WERI-Rb-1 (cell line): ENCODE results near the gene ZNF513.

Experiments used
- DNase-seq: peaks from one replicate; pipeline ENCODE4 v3.0.0-alpha.2; 2020
- H3K27ac ChIP-seq: fragments of 250-450 bp; sonication (Bioruptor Pico); 2 replicates; pipeline ENCODE4 v1.5.1; 2020; ENCODE audit warnings: mild to moderate bottlenecking, moderate library complexity
- H3K27me3 ChIP-seq: fragments of 250-450 bp; sonication (Bioruptor Pico); 2 replicates; pipeline ENCODE4 v1.5.1; 2021; ENCODE audit warnings: mild to moderate bottlenecking, low read depth, moderate library complexity; ENCODE audit not compliant: insufficient read depth, severe bottlenecking
- H3K36me3 ChIP-seq: fragments of 250-450 bp; sonication (Bioruptor Pico); 2 replicates; pipeline ENCODE4 v1.5.1; 2020; ENCODE audit warnings: mild to moderate bottlenecking, moderate library complexity
- H3K4me3 ChIP-seq: 2 replicates; pipeline ENCODE4 v1.5.1; 2011; ENCODE audit warnings: low read depth, mild to moderate bottlenecking, control low read depth, low read length
- H3K9me3 ChIP-seq: fragments of 250-450 bp; sonication (Bioruptor Pico); 2 replicates; pipeline ENCODE4 v1.5.1; 2021; ENCODE audit warnings: mild to moderate bottlenecking, moderate library complexity; ENCODE audit not compliant: severe bottlenecking
- TF ChIP-seq, protein P1 (sequence below): IDR thresholded peaks from 2 replicates; pipeline ENCODE4 v1.5.1; 2011; ENCODE audit warnings: low read depth, mild to moderate bottlenecking, control low read depth, inconsistent platforms, low read length

ZNF513 gene

DNA sequence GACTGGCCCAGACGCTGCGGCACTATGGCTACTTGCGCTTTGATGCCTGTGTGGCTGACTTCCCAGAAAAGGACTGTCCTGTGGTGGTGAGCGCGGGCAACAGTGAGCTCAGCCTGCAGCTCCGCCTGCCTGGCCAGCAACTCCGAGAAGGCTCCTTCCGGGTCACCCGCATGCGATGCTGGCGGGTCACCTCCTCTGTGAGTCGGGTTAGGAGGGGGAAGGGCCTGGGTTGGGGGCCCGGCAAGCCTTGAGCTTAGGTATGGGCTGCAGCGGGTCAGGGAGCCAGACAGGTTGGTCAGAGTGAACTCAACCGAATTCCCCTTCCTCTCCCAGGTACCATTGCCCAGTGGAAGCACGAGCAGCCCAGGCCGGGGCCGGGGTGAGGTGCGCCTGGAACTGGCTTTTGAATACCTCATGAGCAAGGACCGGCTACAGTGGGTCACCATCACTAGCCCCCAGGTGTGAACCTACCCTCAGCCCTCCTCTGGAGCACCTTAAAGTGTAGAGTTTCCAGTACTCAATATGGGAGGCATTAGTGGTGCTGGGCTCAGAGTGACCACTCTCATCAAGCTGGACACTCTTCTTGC, 4.9 kb downstream of the ZNF513 start:
- Histone ChIP-seq H3K27me3 (no peaks in the 10 kb centered on the region), H3K4me3 (no peak overlapping the region), H3K36me3 (peaks cover 82% of the 10 kb centered on the region), H3K9me3 (no peaks in the 10 kb centered on the region), H3K27ac (no peak overlapping the region)
- no peak for DNase-seq
- TF ChIP-seq, protein P1, sequence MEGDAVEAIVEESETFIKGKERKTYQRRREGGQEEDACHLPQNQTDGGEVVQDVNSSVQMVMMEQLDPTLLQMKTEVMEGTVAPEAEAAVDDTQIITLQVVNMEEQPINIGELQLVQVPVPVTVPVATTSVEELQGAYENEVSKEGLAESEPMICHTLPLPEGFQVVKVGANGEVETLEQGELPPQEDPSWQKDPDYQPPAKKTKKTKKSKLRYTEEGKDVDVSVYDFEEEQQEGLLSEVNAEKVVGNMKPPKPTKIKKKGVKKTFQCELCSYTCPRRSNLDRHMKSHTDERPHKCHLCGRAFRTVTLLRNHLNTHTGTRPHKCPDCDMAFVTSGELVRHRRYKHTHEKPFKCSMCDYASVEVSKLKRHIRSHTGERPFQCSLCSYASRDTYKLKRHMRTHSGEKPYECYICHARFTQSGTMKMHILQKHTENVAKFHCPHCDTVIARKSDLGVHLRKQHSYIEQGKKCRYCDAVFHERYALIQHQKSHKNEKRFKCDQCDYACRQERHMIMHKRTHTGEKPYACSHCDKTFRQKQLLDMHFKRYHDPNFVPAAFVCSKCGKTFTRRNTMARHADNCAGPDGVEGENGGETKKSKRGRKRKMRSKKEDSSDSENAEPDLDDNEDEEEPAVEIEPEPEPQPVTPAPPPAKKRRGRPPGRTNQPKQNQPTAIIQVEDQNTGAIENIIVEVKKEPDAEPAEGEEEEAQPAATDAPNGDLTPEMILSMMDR, result no peak

DNA sequence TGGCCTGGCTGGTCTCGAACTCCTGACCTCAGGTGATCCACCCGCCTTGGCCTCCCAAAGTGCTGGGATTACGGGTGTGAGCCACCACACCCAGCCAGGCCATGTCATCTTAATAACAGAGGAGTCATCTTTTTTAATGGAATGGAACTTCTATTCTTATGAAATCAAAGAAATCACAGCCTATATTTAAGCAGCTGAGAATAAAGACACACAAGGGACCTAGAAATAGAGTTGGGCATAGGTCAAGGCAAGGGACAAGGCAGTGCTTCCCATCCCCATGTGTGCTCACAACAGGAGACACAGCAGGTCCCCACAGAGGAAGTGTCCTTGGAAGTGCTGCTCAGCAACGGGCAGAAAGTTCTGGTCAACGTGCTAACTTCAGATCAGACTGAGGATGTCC, 7.0 kb downstream of the ZNF513 start:
- TF ChIP-seq, protein P1, result no peak
- DNase-seq, result no peak
- Histone ChIP-seq H3K4me3 (no peak overlapping the region), H3K27me3 (no peaks in the 10 kb centered on the region), H3K9me3 (no peaks in the 10 kb centered on the region), H3K36me3 (peaks cover 79% of the 10 kb centered on the region), H3K27ac (no peak overlapping the region)

DNA sequence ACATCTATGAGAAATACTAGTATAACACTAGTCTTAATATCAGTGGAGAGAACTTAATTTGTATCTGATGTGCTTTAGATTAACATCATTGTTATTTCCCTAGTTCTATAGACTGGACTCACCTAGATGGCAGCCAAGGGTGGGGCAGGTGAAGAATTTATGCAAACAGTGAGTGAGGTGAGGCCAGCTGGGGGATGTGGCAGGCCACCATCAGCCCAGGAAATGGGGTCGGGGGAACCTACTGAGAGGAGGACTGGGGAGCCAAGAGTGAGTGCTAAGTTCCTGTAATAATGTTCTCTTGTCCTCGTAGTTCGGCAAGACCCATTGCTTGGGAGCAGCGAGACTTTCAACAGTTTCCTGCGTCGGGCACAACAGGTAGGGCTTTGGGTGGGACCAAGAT, 7.6 kb downstream of the ZNF513 start:
- no peak overlapping the region for H3K4me3 ChIP-seq
- H3K36me3 ChIP-seq, result peaks cover 79% of the 10 kb centered on the region
- H3K27ac ChIP-seq, result no peak overlapping the region
- no peak for DNase-seq
- no peaks in the 10 kb centered on the region for H3K27me3 ChIP-seq
- H3K9me3 ChIP-seq, result no peaks in the 10 kb centered on the region
- TF ChIP-seq, protein P1, result no peak

DNA sequence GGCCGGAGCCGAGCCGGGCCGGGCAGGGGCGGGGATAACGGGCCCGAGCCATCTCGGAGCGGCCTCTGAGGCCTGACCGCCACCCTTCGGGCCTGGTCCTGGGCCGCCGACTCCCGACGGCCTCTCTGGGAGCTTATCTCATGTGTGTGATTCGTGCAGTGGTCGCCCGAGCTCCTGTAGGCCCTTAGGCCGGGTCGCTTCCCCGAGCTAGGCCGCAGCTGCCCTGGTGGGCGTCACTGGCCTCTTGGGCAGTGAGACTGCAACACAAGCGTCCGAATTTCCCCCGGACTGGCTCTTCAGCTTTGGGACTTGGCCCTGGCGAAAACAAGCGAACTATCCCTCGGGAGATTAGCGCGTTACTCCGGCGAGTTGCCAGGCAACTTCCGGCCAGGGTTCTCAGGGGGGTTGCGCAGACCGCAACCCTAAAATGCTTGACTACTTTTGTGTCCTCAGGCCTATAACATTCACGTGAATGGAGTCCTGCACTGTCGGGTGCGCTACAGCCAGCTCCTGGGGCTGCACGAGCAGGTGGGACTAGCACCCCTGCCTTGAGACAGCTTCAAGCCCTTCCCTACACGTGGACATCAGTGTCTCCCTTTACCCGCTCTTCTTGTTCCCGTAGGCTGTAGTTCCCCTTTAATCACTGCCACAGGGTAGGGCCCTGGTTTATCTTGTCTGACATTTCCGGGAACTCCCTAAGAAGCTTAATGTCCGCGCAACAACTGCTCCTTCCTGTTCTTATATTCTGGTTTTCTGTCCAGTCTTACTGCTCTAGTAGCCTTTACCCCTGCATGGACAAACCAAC, 9.5 kb downstream of the ZNF513 start:
- peak overlapping the region; percentile 75 for H3K4me3 ChIP-seq
- DNase-seq, result peak; percentile 79
- peak overlapping the region; percentile 92 for H3K27ac ChIP-seq
- H3K36me3 ChIP-seq, result peaks cover 79% of the 10 kb centered on the region
- no peaks in the 10 kb centered on the region for H3K27me3 ChIP-seq
- H3K9me3 ChIP-seq, result no peaks in the 10 kb centered on the region
- TF ChIP-seq, protein P1, result no peak

DNA sequence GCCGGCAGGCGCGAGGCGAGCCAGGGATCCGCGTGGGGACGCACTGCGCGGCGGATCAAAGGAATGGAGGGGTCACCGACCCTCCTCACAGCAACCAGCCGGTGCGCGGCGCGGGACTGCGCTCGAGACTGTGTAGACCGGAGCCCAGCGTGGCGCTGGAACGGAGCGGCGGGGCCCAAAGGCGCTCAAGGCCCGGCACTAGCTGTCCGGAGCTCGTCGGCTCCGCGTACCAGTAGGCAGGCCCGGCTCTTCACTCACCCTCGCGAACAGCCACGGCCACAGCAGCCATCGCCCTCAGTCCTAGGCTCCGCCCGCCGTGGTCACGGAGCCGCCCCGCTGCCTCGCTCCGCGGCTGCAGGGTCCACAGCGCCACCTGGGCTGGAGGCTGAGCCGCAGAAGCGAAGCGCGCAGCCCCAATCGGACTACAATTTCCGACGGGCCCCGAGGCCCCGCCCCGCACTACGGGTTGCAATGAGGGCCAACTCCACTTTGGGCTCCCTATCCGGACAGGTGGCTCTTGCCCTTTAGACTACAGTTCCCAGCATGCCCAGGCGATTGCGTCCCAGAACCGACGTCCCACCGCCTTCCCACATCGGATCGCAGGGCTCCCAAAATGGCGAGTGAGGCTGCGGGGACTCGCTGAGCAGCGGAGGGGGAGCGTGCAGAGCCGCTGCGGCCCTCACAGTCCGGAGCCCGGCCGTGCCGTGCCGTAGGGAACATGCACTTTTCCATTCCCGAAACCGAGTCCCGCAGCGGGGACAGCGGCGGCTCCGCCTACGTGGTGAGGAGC, 10.3 kb downstream of the ZNF513 start, which contains the start of the genes EIF2B4 and SNX17:
TSS of gene EIF2B4 (minus strand) at position 313 of the 790 bp plus-strand sequence. CDS start at position 289, 24 bp downstream.
TSS of gene SNX17 (plus strand) at position 591 of the 790 bp plus-strand sequence. CDS start at position 719, 128 bp downstream.
- Histone ChIP-seq H3K9me3 (no peaks in the 10 kb centered on the region), H3K27ac (peak within 1 kb of the TSS; percentile 92), H3K27me3 (no peaks in the 10 kb centered on the region), H3K4me3 (peak within 1 kb of the TSS; percentile 75), H3K36me3 (peaks cover 77% of the 10 kb centered on the region)
- DNase-seq, result peak; percentile 100
- TF ChIP-seq, protein P1, result peak; percentile 96
